ENCODE data around the gene TREX2. TPM values are rescaled to one million over a fixed set of nuclear protein-coding genes. Genes with fewer than 3 reads are reported as not detected.

TREX2 gene
- total RNA-seq, 1 donor from 2014 or later = 9.6 TPM

DNA sequence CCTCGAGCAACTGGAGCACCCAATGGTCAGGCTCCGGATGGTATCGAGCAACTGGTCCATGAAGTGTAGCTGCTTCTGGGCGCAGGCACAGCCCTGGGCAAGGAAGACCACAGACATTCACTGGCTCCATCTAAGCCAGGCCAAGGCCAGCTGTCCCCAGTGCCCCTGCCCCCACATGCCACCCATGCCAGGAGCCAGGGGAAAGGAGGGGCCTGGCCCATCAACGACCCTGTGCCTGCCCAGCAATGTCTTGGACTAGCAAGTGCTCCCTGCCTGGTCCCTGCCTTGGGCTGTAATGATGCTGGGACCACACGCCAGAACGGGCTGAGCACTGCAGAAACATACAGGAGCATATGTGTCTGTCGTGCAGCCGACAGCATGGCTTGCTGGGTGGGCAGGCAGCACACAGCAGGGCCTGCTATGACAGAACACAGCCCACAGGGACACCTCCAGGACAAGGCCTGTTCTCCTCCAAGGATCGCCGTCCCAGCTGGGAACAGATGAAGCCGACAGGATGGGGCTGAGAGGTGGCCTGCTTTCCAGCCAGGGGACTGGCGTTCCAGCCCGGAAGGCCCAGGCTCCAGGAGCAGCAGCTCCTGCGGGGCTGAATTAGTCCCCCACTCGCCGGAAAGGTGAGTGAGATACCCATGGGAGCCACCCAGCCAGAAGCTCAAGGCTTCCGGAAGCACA lies 11.4 kb upstream of the TREX2 start:
- Histone ChIP-seq H3K36me3 (no peaks in the 10 kb centered on the region), H3K4me3 (no peak overlapping the region), H3K4me1 (no peaks in the 10 kb centered on the region), H3K27ac (no peak overlapping the region), H3K27me3 (no peaks in the 10 kb centered on the region), H3K9me3 (no peaks in the 10 kb centered on the region)
- no peak for DNase-seq (ENCODE audit: extremely low spot score in 2 of 2)
- TF ChIP-seq, protein P1, sequence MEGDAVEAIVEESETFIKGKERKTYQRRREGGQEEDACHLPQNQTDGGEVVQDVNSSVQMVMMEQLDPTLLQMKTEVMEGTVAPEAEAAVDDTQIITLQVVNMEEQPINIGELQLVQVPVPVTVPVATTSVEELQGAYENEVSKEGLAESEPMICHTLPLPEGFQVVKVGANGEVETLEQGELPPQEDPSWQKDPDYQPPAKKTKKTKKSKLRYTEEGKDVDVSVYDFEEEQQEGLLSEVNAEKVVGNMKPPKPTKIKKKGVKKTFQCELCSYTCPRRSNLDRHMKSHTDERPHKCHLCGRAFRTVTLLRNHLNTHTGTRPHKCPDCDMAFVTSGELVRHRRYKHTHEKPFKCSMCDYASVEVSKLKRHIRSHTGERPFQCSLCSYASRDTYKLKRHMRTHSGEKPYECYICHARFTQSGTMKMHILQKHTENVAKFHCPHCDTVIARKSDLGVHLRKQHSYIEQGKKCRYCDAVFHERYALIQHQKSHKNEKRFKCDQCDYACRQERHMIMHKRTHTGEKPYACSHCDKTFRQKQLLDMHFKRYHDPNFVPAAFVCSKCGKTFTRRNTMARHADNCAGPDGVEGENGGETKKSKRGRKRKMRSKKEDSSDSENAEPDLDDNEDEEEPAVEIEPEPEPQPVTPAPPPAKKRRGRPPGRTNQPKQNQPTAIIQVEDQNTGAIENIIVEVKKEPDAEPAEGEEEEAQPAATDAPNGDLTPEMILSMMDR (IDR thresholded peaks at IDR 0.05) = no peak
- no peak for TF ChIP-seq POLR2A (IDR thresholded peaks at IDR 0.05)
- TF ChIP-seq POLR2AphosphoS5 (IDR thresholded peaks at IDR 0.05; ENCODE audit: insufficient read depth in 1 of 2, low read depth in 1 of 2) = no peak
- intact Hi-C loops (cut with DNase I) = no loop called here

DNA sequence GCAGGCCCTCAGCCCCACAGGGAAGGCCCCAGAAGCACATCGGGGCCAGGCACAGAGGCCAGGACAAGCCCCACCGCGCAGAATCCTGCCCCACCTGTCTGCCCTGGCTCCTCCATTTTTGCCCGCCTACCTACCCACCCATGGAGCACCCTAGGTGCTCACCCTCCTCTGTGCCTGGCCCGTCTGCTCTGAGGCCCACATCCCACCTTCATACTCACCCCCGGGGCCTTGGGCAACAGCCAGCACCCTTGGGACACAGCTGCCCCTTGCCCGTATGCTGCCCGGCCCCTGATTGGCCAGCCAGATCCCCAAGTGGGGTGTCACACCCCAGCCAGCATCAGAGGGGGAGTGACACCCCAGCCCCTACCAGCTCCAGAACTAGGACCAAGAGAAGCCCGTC lies 10.8 kb upstream of the TREX2 start:
- no peaks in the 10 kb centered on the region for H3K4me1 ChIP-seq
- H3K27me3 ChIP-seq = no peaks in the 10 kb centered on the region
- TF ChIP-seq POLR2AphosphoS5 (IDR thresholded peaks at IDR 0.05; ENCODE audit: insufficient read depth in 1 of 2, low read depth in 1 of 2) (no peak), POLR2A (IDR thresholded peaks at IDR 0.05) (no peak)
- TF ChIP-seq, protein P1 (IDR thresholded peaks at IDR 0.05) = no peak
- no peak overlapping the region for H3K4me3 ChIP-seq
- H3K9me3 ChIP-seq = no peaks in the 10 kb centered on the region
- DNase-seq (ENCODE audit: extremely low spot score in 2 of 2) = no peak
- no peak overlapping the region for H3K27ac ChIP-seq
- intact Hi-C loops (cut with DNase I) = no loop called here
- no peaks in the 10 kb centered on the region for H3K36me3 ChIP-seq

DNA sequence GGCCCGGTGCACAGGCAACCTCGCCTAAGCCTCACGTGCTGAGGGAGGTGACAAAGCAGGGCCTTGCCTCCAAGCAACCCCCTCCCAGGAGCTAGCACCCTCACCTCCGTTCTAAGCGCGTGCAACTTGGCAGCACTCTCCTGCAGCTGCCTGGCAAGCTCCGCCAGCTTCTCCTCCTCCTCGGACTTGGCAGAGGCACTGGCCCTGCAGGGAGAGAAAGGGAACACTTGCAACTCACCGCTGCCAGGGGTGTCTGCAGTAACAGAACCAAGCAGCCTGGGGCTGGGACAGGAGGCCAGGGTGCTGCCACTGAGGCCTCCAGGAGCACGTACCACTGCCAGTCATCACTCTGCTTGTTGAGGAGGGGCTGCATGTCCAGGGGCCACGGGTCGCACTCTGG lies 10.3 kb upstream of the TREX2 start:
- no peak overlapping the region for H3K27ac ChIP-seq
- H3K36me3 ChIP-seq = no peaks in the 10 kb centered on the region

DNA sequence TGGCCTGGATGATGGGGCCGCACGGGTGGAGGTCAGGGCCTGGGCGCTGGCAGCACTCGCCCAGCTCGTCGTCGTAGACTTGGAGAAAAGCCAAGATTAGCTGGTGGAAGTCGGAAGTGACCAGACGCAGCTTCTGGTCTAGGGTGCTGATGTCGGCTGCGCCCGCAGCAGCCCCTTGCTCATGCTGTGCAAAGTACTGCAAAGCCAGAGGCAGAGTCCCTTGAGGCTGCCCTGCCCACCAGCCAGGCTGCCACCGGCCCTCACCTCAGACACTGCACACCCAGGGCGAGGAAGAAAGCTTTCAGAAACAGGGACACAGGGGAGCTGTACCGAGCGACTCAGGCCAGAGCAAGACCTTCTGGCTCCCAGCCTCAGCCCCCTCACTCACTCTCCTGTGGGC lies 9.7 kb upstream of the TREX2 start:
- Histone ChIP-seq H3K4me3 (no peak overlapping the region), H3K9me3 (no peaks in the 10 kb centered on the region), H3K4me1 (no peaks in the 10 kb centered on the region), H3K27ac (no peak overlapping the region), H3K36me3 (no peaks in the 10 kb centered on the region), H3K27me3 (no peaks in the 10 kb centered on the region)
- DNase-seq (ENCODE audit: extremely low spot score in 2 of 2) = no peak
- intact Hi-C loops (cut with DNase I) = no loop called here
- TF ChIP-seq POLR2A (IDR thresholded peaks at IDR 0.05) (no peak), POLR2AphosphoS5 (IDR thresholded peaks at IDR 0.05; ENCODE audit: insufficient read depth in 1 of 2, low read depth in 1 of 2) (no peak)
- TF ChIP-seq, protein P1 (IDR thresholded peaks at IDR 0.05) = no peak

More for the DNA sequence above, 10.3 kb upstream of the TREX2 start:
- DNase-seq (ENCODE audit: extremely low spot score in 2 of 2) = no peak
- TF ChIP-seq, protein P1 (IDR thresholded peaks at IDR 0.05) = no peak
- TF ChIP-seq POLR2A (IDR thresholded peaks at IDR 0.05) = no peak
- TF ChIP-seq POLR2AphosphoS5 (IDR thresholded peaks at IDR 0.05; ENCODE audit: insufficient read depth in 1 of 2, low read depth in 1 of 2) = no peak
- Histone ChIP-seq H3K4me1 (no peaks in the 10 kb centered on the region), H3K27me3 (no peaks in the 10 kb centered on the region), H3K9me3 (no peaks in the 10 kb centered on the region), H3K4me3 (no peak overlapping the region)
- intact Hi-C loops (cut with DNase I) = no loop called here

DNA sequence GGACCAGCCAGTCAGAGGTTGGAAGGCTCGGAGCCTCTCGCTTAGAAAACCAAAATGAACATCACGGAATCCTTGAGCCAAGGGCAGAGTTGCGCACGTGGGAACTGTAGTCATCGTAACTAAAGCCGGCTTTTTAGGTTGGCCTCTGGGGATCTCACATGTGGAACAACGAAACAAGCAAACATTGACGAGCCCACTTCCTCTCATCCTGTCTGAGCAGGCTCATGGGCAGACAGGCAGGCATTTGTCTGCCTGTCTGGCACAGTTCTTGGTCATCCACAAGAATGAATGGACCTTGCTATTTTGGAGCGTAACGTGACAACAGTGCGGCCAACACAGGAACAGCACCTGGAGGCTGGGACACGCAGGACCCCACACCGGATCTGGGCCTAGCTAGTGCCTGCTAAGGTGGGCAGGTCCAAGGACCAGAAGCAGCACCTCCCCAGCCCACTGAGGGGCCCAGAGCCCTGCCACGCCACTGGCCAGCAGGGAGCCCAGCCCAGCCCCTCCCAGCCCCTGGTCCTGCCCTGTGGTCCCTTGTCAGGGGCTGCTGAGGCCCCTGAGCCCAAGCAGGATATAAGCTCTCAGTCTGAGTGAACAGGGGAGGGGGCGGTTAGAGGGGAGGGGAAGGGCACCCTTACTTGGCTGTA lies 9.2 kb upstream of the TREX2 start:
- TF ChIP-seq POLR2AphosphoS5 (IDR thresholded peaks at IDR 0.05; ENCODE audit: insufficient read depth in 1 of 2, low read depth in 1 of 2) (no peak), POLR2A (IDR thresholded peaks at IDR 0.05) (no peak)
- TF ChIP-seq, protein P1 (IDR thresholded peaks at IDR 0.05) = no peak
- Histone ChIP-seq H3K9me3 (no peaks in the 10 kb centered on the region), H3K4me3 (no peak overlapping the region), H3K4me1 (no peaks in the 10 kb centered on the region), H3K36me3 (no peaks in the 10 kb centered on the region), H3K27me3 (no peaks in the 10 kb centered on the region), H3K27ac (no peak overlapping the region)
- no peak for DNase-seq (ENCODE audit: extremely low spot score in 2 of 2)
- intact Hi-C loops (cut with DNase I) = no loop called here

Data from vagina (tissue), 2 donors.